DMS153 treated with DMSO at 0.1 percent for 48 hours (cell line): ENCODE measurements around the gene TMCC1.

Source experiments
- DNase-seq: peaks from one replicate; lab custom pipeline; 2025; ENCODE audit not compliant: unreplicated experiment; lab: John Stamatoyannopoulos, UW

The TMCC1 gene

GRCh38 chr3:129626744-129627349 is 266.7 kb downstream of the TMCC1 start:
- DNase-seq, result peak; percentile 80

DNA sequence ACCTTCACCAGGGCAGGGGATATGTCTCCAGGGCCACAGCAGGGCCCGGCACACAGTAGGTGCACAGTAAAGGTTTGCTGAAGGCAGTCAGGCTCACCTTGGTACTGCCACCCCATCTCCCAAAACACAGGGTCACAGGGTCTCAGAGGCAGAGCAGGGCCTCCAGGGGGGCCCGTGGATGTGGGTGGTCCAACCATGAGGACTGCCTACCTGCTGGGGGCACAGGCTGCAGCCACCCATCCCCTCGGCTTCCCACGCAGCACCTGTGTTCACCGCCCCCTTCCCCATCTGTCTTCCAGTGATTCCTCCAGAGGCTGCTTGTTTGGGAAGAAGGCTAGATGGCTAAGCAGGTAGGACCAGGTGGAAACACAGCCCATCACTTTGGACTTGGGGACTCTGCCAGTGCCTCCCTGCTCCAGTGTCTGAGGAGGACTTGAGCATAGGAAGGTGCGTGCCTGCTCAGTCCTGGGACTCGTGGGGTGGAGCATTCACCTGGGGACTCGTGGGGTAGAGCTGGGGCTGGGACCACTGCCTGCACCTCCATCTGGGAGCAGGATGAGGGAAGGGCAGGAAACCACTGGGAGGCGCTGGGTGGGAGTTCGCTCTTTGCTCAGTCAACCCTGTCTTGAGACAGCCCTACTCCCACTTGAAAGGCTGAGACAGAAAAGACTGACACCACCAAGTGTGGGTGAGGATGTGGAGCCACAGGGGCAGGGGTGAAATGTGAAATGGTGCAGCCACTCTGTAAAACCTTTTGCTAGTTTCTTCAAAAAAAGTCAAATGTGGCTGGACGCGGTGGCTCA is 268.2 kb downstream of the TMCC1 start:
- no peak for DNase-seq

GRCh38 chr3:129624347-129625071 is 269.0 kb downstream of the TMCC1 start:
- DNase-seq, result no peak

- DNase-seq, result no peak
Measured at GRCh38 chr3:129623447-129624118, 269.9 kb downstream of the TMCC1 start.

DNA sequence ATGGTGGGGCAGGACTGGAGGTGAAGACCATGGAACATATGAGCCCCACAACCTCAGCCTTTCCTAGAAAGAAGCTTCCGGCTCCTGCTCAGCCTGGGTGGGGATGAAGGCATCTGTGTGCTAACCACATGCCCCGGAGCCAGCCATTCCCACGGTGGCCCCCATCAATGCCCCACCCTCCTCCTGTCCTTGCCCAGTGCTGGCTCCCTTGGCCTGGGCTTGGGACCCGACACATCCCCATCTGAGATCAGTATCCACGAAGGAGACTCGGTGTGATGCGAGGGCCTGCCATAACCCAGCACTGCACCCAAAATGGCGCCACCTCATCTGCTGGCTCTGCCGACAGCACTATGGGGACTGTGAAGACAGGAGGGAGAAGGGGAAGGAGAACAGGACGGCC is 270.6 kb downstream of the TMCC1 start:
- no peak for DNase-seq

DNA sequence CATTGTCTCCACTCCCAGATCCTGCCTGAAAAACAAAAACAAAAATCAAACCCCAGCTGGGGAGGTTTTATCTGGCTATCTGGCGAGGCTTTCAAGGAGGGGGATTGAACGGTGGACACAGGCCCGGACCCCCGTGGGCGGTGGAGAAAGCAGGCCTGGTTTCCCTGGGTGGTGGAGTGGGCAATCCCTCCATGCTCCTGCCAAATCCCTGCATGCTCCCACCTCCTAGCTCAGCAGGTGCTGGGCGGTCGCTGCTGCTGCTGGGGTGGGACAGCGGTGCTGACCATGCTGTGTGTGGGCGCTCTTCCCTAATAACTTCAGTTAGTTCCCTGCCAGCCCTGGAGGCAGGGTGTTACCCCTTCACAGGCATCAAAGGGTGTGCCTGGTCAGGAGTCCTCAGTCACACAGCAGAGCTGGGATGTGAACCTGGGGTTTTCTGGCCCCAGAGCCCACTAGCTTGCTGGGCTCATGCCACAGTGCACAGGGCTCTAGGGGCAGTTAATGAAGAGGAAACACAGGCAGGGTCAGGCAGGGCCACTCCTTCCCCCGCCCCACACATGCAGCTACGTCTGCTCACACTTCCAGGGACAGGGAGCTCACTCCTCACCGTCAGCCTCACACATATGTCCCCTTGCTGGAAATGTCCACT is 271.2 kb downstream of the TMCC1 start:
- no peak for DNase-seq

DNA sequence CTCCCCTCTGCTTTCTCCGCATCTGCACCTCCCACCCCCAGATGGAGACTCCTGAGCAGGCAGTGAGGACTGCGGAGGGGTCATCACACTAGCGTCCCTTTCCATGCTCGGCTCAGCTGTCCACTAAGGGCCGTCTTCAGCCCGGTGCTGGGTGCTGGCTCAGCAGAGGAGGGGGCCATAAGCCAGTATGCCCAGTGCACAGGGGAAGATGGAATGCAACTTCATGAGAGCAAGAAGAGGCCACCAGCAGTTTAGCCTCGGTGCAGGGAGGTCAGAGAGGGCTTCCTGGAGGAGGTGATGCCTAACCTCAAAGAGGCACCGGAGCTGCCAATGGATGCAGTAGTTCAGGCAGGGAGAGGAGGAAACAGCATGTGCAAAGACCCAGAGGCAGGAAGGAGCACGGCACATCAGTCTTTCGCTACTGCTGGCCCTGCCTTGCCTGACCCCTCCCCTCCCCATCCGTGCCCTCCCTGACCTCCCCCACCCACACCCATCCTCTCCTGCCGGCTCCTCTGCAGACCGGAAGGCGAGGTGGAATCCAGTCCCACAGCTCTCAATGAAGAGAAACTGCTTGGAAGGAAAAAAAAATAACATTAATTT is 271.8 kb downstream of the TMCC1 start:
- DNase-seq, result no peak

GRCh38 chr3:129620828-129621559 is 272.5 kb downstream of the TMCC1 start:
- no peak for DNase-seq

DNA sequence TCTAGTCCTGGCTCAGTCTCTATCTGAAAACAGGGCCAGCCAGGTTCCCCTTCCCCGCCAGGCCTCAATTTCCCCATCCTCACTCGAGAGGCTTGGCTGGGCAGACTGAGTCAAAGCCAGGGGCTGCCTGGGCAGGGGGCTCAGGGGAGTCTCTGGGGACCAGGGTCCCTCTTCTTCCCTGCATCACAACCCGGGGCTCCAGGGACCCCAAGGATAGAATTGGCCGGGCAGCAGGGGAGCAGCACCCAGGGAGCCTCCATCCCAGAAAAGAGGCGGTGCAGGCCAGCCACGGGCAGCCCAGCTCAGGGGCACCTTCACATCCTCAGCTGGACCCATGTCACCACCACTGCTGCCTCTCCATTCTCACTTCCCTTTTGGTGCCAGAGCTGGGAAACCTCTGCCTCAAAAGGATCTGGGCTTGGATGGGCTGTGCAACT is 273.8 kb downstream of the TMCC1 start:
- DNase-seq, result no peak

DNA sequence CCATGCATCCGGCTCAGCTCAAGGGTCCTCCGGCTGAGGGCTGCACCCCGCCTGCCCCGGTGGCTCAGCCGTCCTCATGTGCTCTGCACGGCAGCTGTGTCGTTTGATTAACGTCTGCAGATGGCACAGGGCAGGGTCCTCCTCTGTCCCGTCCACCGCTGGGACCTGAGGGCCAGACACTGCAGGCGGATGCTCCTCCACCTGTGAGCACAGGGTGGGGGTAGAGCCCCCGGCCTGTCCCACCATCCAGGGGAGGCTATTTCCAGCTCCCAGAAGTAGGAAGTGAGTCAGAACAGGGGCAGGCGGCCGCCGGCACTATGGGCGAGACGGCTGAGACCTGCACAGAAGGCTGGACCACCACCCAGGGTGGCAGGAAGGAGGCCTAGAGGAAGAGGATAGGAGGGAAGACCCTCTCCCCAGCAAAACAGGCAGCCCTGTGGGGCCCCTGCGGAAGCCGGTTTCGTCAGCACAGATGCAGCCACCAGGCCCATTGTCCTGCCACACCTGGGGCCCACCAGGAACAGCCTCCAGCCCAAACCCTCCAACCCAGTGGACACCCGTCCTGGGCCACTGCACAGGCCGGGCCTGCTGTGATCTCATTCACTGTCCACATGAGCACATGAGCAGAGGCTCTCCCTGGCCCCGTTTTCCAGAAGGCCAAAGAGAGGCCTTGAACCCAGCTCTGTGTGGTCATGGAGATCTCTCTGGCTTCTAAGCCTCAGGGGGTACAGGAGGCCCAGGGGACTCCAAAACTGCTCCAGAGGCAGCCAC is 274.4 kb downstream of the TMCC1 start:
- no peak for DNase-seq

- DNase-seq, result no peak
Measured at GRCh38 chr3:129618186-129618820, 275.2 kb downstream of the TMCC1 start.

GRCh38 chr3:129617381-129618185 is 275.9 kb downstream of the TMCC1 start:
- DNase-seq, result no peak

GRCh38 chr3:129616713-129617112 is 276.8 kb downstream of the TMCC1 start:
- no peak for DNase-seq

DNA sequence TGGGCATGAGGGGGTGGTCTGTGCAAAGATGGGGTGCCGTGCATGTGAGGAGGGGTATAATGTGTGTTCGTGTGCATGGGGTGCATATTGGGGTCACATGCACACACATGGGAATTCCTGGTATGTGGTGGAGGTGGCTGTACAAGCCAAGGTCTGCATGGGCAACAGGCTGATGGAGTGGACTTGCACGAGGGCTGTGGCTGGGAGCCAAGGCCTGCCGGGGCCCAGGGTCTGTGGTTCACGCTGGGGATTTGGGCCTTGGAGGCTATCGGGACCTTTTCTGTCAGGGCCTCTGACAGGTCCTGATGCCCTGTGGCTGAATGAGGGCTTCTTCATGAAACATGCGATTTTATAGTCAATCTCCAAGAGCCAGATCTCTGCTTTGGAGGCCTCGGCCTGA is 277.2 kb downstream of the TMCC1 start:
- DNase-seq, result no peak

- no peak for DNase-seq
Measured at GRCh38 chr3:129615751-129616281, 277.7 kb downstream of the TMCC1 start.

DNA sequence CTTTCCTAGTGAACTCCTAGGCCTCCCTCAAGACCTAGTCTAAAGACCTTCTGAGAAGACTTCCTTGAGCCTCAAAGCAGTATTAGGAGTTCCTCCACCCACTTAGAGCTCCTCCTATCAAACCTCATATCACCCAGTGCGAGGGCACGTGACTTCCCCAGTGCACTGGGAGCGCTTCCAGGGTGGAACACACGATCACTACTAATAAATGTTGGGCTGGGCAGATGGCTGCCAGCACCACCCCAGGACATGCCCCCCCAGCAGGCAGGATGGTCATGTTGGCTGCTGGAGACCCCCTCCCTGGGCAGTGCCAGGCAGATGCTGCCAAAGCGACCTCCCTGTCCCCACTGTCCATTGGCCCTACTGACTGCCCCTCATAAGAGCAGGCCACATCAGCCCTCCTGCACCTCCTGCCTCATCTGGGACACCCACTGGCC is 278.6 kb downstream of the TMCC1 start:
- DNase-seq, result no peak

DNA sequence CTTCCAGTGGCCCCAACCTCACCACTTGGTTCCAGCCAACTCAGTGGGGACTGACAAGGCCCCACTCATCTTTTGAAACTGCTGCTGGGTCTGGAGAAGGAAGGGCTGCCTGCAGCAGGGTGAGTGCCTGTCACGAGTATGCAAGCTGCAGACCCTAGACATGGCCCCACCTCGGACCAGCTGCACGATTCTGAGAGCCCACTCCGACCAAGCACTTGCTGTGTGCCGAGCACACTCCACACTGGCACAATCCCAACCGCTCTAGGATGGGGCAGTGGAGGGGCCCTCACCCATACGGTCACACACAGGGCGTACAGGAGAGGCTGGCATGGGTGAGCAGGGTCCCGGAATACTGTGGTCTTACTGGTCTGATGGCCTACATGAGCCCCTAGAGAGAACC is 279.1 kb downstream of the TMCC1 start:
- DNase-seq, result no peak

DNA sequence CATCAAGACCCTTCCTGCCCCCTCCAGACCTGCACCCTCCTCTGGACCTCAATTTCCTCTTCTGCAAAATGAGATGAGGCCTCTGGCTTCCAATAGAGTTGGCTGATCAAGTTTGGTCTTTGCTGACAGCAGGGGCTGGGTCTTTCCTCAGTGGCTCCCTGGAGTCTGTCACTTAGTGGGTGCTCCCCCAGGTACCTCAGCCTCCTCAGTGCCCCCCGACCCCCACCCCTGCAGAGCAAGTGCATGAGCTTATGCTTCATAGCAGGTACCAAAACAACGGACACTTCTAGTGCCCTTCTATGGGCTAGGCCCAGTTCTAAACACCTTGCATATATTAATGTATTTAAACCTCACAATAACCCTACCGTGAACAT is 280.2 kb downstream of the TMCC1 start:
- no peak for DNase-seq
